ENCODE measurements around the gene CAMKMT. TPM values are rescaled to one million over a fixed set of nuclear protein-coding genes. Genes with fewer than 3 reads are reported as not detected.
"Not testable (repeated sequence)": the region's sequence is repeated elsewhere in the genome, so short reads cannot be mapped to it uniquely, and the experiment has no call there.

Gene CAMKMT
- total RNA-seq, 4 donors from 2014 or later: 4.5 to 57.9 (median 15.4) TPM

- intact Hi-C loops (cut with DNase I; ENCODE audit: low total_unique reads) (no loop called here), in situ Hi-C loops (cut with MboI; ENCODE audit: low pct_ligation_motif_present in 1 of 4, low pct_unique_long_range_greater_than_20kb in 1 of 4, low sequenced_read_pairs in 3 of 4) (loop anchor here in 3 of 4 donors (25.0 kb wide), 1 partner anchor 467 kb away; no protein-coding TSS in a partner anchor)
- no peak for DNase-seq
- Histone ChIP-seq H3K9me3 (no peaks in the 10 kb centered on the region), H3K36me3 (no peaks in the 10 kb centered on the region), H3K27me3 (no peaks in the 10 kb centered on the region), H3K27ac (no peak overlapping the region), H3K4me3 (no peak overlapping the region), H3K4me1 (no peaks in the 10 kb centered on the region)
- WGBS, 2 donors (ENCODE audit: low coverage in 1 of 2): 94 to 100% methylated on average over 3 of the region's 3 CpGs
- no peak for TF ChIP-seq POLR2AphosphoS5 (IDR thresholded peaks at IDR 0.05)
- TF ChIP-seq, protein P1, sequence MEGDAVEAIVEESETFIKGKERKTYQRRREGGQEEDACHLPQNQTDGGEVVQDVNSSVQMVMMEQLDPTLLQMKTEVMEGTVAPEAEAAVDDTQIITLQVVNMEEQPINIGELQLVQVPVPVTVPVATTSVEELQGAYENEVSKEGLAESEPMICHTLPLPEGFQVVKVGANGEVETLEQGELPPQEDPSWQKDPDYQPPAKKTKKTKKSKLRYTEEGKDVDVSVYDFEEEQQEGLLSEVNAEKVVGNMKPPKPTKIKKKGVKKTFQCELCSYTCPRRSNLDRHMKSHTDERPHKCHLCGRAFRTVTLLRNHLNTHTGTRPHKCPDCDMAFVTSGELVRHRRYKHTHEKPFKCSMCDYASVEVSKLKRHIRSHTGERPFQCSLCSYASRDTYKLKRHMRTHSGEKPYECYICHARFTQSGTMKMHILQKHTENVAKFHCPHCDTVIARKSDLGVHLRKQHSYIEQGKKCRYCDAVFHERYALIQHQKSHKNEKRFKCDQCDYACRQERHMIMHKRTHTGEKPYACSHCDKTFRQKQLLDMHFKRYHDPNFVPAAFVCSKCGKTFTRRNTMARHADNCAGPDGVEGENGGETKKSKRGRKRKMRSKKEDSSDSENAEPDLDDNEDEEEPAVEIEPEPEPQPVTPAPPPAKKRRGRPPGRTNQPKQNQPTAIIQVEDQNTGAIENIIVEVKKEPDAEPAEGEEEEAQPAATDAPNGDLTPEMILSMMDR (IDR thresholded peaks at IDR 0.05): no peak
- no peak for TF ChIP-seq POLR2A (IDR thresholded peaks at IDR 0.05)
- TF ChIP-seq EP300 (IDR thresholded peaks at IDR 0.05; ENCODE audit: low read depth): no peak
Measured at GRCh38 chr2:44495035-44495434, 133.3 kb downstream of the CAMKMT start.

DNA sequence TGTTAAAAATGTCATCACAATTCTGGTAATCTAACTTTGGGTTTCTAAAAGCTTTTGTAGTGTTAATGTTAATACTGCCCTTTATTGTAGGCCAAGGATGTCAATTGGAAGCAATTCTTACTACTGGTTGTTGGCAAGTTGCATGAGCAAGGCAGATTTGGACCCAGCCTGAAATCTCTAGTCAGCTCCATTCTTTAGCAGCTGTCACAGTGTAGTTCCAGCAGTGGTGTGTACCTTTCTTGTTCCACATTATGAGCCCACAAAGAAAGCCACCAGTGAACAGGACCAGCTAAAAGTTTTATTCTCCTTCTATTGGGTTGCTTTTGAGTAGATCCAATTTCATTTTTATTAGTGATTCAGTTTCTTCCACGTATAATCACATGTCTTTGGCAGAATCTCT is 133.8 kb downstream of the CAMKMT start:
- DNase-seq: no peak
- WGBS, 2 donors (ENCODE audit: low coverage in 1 of 2): 50 to 92% methylated on average over 1 of the region's 1 CpG
- Histone ChIP-seq H3K36me3 (no peaks in the 10 kb centered on the region), H3K9me3 (no peaks in the 10 kb centered on the region), H3K27ac (no peak overlapping the region), H3K27me3 (no peaks in the 10 kb centered on the region), H3K4me3 (no peak overlapping the region), H3K4me1 (no peaks in the 10 kb centered on the region)
- intact Hi-C loops (cut with DNase I; ENCODE audit: low total_unique reads) (no loop called here), in situ Hi-C loops (cut with MboI; ENCODE audit: low pct_ligation_motif_present in 1 of 4, low pct_unique_long_range_greater_than_20kb in 1 of 4, low sequenced_read_pairs in 3 of 4) (loop anchor here in 3 of 4 donors (25.0 kb wide), 1 partner anchor 467 kb away; no protein-coding TSS in a partner anchor)
- TF ChIP-seq POLR2A (IDR thresholded peaks at IDR 0.05) (no peak), EP300 (IDR thresholded peaks at IDR 0.05; ENCODE audit: low read depth) (no peak)
- TF ChIP-seq, protein P1 (IDR thresholded peaks at IDR 0.05): no peak

DNA sequence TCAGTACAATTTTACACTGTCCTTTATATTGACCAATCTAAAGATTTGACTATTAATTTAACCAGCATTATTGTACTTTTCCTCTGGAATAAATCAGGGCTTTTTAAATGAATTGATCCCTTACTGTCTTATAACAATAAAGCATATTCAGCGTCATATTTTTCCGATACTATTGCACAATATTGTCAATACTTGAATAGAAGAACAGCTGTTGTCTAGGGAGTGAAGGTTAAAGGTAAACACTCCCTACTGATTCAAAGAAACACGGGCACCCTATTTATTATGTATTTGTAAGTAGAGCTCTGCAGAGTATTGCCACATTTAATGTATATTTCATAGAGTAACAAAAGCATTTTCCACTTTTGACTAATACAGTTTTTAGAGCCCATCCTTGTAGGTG is 134.4 kb downstream of the CAMKMT start:
- no peak overlapping the region for H3K4me3 ChIP-seq
- TF ChIP-seq EP300 (IDR thresholded peaks at IDR 0.05; ENCODE audit: low read depth) (no peak), POLR2A (IDR thresholded peaks at IDR 0.05) (no peak), POLR2AphosphoS5 (IDR thresholded peaks at IDR 0.05) (no peak)
- TF ChIP-seq, protein P1 (IDR thresholded peaks at IDR 0.05): no peak
- no peaks in the 10 kb centered on the region for H3K27me3 ChIP-seq
- DNase-seq: no peak
- H3K27ac ChIP-seq: no peak overlapping the region
- in situ Hi-C loops (cut with MboI; ENCODE audit: low pct_ligation_motif_present in 1 of 4, low pct_unique_long_range_greater_than_20kb in 1 of 4, low sequenced_read_pairs in 3 of 4): loop anchor here in 3 of 4 donors (25.0 kb wide), 1 partner anchor 466 kb away; no protein-coding TSS in a partner anchor
- 88 to 89% methylated on average over 3 of the region's 3 CpGs for WGBS, 2 donors (ENCODE audit: low coverage in 1 of 2)
- no peaks in the 10 kb centered on the region for H3K9me3 ChIP-seq
- H3K36me3 ChIP-seq: no peaks in the 10 kb centered on the region
- intact Hi-C loops (cut with DNase I; ENCODE audit: low total_unique reads): no loop called here
- no peaks in the 10 kb centered on the region for H3K4me1 ChIP-seq

GRCh38 chr2:44498551-44498950 is 136.8 kb downstream of the CAMKMT start:
- TF ChIP-seq POLR2A (IDR thresholded peaks at IDR 0.05) (no peak), EP300 (IDR thresholded peaks at IDR 0.05; ENCODE audit: low read depth) (no peak), POLR2AphosphoS5 (IDR thresholded peaks at IDR 0.05) (no peak)
- TF ChIP-seq, protein P1 (IDR thresholded peaks at IDR 0.05): no peak
- Histone ChIP-seq H3K9me3 (no peaks in the 10 kb centered on the region), H3K36me3 (no peaks in the 10 kb centered on the region), H3K4me3 (no peak overlapping the region), H3K27ac (no peak overlapping the region), H3K27me3 (no peaks in the 10 kb centered on the region), H3K4me1 (no peaks in the 10 kb centered on the region)
- WGBS, 2 donors (ENCODE audit: low coverage in 1 of 2): 71 to 77% methylated on average over 1 to 2 of the region's 2 CpGs
- no peak for DNase-seq
- in situ Hi-C loops (cut with MboI; ENCODE audit: low pct_ligation_motif_present in 1 of 4, low pct_unique_long_range_greater_than_20kb in 1 of 4, low sequenced_read_pairs in 3 of 4): loop anchor here in 3 of 4 donors (25.0 kb wide), 1 partner anchor 464 kb away; no protein-coding TSS in a partner anchor
- intact Hi-C loops (cut with DNase I; ENCODE audit: low total_unique reads): no loop called here

- WGBS, 2 donors (ENCODE audit: low coverage in 1 of 2): 97 to 98% methylated on average over 7 of the region's 7 CpGs
- DNase-seq; in situ Hi-C loops (cut with MboI; ENCODE audit: low pct_ligation_motif_present in 1 of 4, low pct_unique_long_range_greater_than_20kb in 1 of 4, low sequenced_read_pairs in 3 of 4); H3K4me1 ChIP-seq; H3K27me3 ChIP-seq; H3K27ac ChIP-seq; intact Hi-C loops (cut with DNase I; ENCODE audit: low total_unique reads); H3K9me3 ChIP-seq; H3K4me3 ChIP-seq; H3K36me3 ChIP-seq: not testable (repeated sequence)
Measured at GRCh38 chr2:44505664-44506063, 143.9 kb downstream of the CAMKMT start.

Measured in transverse colon (tissue), 4 donors.